Measurements from ENCODE around the gene FGF8.

DNA sequence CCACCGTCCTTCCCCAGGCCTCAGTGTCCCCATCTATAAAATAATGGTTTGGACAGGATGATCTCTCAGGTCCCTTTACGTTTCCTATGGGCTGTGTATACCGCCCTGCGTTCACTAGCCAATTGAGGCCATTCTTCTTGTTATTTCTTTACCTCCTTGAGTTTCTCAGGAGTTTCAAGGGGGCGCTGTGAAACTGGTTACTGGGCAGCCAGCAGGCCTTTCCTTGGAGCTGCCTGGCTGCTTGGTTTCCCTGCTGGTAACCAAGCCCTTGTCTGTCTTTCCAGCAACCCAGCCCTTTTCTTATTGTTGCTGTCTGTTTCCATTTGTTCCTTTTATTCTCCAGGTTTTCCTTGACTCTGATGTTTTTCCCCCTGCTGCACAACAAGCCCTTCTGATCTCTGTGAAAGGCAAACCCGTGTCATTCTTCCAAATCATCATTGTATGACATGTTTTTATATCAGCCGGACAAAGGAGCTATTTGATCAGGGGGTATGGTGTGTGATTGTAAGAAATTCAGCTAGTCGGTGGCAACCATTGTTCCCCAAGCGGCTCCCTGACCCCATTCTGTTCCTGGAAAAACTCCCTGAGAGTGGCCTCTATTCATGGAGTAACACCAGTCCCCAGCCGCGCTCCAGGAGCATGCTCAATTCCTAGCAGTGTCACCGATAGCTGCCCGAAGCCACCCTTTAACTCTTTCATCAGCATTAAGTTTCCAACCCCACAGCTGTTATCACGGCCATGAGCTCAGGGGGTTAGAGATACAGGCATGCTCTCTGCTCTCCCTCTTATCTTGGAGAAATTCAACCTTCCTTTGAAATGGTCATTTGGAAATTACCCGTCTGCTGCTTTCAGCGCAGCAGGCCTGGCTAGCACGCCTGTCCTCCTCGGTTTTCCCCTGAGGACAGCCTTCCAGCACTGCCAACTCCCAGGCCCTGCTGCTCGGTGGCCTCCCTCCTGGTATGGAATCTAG lies 26.6 kb downstream of the FGF8 start:
- TF ChIP-seq POLR2AphosphoS5 (IDR thresholded peaks at IDR 0.05; ENCODE audit: borderline replicate concordance, low read depth, low read length) = no peak
- TF ChIP-seq EZH2 (IDR thresholded peaks at IDR 0.05) = no peak
- TF ChIP-seq FOXP2 (optimal IDR thresholded peaks at IDR 0.05; ENCODE audit: control extremely low read depth, extremely low read length, insufficient read depth) = no peak
